ENCODE results near the gene MEG3.

The MEG3 gene

DNA sequence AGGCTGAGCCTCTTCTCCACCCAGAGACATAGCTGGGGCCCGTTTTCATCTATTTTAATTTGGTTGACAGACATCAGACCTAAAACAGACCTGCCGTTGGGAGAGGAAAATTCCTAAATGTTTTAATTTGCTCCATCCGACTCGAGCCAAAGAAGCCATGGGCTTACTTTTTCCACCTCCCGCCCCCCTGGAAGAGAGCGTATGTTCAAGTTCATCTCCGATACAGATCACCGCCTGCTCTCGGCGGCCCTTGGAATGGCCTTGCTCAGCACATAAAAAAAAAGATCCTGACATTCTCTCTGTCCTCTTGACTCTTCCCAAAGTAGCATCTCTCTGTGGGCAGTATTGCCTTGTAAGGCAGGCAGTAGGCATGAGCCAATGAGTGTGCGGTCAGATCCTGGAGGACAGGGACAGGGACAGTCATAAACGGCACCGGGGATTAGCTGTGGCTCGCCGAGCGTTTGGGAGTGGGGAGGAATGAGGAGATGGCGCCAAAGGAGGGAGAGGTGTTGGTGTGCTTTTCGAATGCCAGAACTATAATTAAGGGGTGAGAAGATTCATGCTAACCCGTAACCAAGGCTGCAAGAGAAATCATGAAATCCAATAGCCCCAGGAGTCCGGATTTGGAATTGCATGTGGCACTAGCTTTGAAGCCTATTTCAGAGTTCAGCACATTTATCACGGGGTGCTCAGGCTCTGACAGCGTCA is 47.9 kb upstream of the MEG3 start:
- TF ChIP-seq, protein P1, sequence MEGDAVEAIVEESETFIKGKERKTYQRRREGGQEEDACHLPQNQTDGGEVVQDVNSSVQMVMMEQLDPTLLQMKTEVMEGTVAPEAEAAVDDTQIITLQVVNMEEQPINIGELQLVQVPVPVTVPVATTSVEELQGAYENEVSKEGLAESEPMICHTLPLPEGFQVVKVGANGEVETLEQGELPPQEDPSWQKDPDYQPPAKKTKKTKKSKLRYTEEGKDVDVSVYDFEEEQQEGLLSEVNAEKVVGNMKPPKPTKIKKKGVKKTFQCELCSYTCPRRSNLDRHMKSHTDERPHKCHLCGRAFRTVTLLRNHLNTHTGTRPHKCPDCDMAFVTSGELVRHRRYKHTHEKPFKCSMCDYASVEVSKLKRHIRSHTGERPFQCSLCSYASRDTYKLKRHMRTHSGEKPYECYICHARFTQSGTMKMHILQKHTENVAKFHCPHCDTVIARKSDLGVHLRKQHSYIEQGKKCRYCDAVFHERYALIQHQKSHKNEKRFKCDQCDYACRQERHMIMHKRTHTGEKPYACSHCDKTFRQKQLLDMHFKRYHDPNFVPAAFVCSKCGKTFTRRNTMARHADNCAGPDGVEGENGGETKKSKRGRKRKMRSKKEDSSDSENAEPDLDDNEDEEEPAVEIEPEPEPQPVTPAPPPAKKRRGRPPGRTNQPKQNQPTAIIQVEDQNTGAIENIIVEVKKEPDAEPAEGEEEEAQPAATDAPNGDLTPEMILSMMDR (IDR thresholded peaks at IDR 0.05; ENCODE audit: low read depth, low read length, poor library complexity, severe bottlenecking), result no peak
- no peak for TF ChIP-seq EZH2phosphoT487 (IDR thresholded peaks at IDR 0.05; ENCODE audit: borderline replicate concordance, low read length)
- H3K4me2 ChIP-seq (ENCODE audit: low read length), result no peak overlapping the region
- no peaks in the 10 kb centered on the region for H3K4me1 ChIP-seq (ENCODE audit: control insufficient read depth, low read length)
- H4K20me1 ChIP-seq (ENCODE audit: control insufficient read depth, insufficient read depth, low read depth, low read length), result no peaks in the 10 kb centered on the region
- no peaks in the 10 kb centered on the region for H3F3A ChIP-seq (ENCODE audit: control insufficient read depth, insufficient read depth)
- no peak overlapping the region for H3K4me3 ChIP-seq (ENCODE audit: low read length)
- H3K27me3 ChIP-seq (ENCODE audit: control insufficient read depth, low read length), result no peaks in the 10 kb centered on the region
- no peaks in the 10 kb centered on the region for H3K9me2 ChIP-seq (replicated peaks; ENCODE audit: control insufficient read depth, low read length)
- H3K79me2 ChIP-seq (ENCODE audit: control insufficient read depth, low read length), result no peaks in the 10 kb centered on the region
- H3K36me3 ChIP-seq (ENCODE audit: control insufficient read depth, low read length), result no peaks in the 10 kb centered on the region
- no peaks in the 10 kb centered on the region for H3K9me3 ChIP-seq (ENCODE audit: control insufficient read depth, insufficient read depth, low read length)
- no peak overlapping the region for H3K27ac ChIP-seq (ENCODE audit: low read depth, low read length)

GRCh38 chr14:100778526-100778882 is 47.4 kb upstream of the MEG3 start:
- Histone ChIP-seq H3K27ac (ENCODE audit: low read depth, low read length) (no peak overlapping the region), H3K79me2 (ENCODE audit: control insufficient read depth, low read length) (no peaks in the 10 kb centered on the region), H3K4me3 (ENCODE audit: low read length) (no peak overlapping the region), H3K27me3 (ENCODE audit: control insufficient read depth, low read length) (no peaks in the 10 kb centered on the region), H4K20me1 (ENCODE audit: control insufficient read depth, insufficient read depth, low read depth, low read length) (no peaks in the 10 kb centered on the region), H3F3A (ENCODE audit: control insufficient read depth, insufficient read depth) (no peaks in the 10 kb centered on the region), H3K9me3 (ENCODE audit: control insufficient read depth, insufficient read depth, low read length) (no peaks in the 10 kb centered on the region), H3K9me2 (replicated peaks; ENCODE audit: control insufficient read depth, low read length) (no peaks in the 10 kb centered on the region), H3K4me1 (ENCODE audit: control insufficient read depth, low read length) (no peaks in the 10 kb centered on the region), H3K36me3 (ENCODE audit: control insufficient read depth, low read length) (no peaks in the 10 kb centered on the region), H3K4me2 (ENCODE audit: low read length) (no peak overlapping the region)
- TF ChIP-seq, protein P1 (IDR thresholded peaks at IDR 0.05; ENCODE audit: low read depth, low read length, poor library complexity, severe bottlenecking), result no peak
- TF ChIP-seq EZH2phosphoT487 (IDR thresholded peaks at IDR 0.05; ENCODE audit: borderline replicate concordance, low read length), result no peak

- no peaks in the 10 kb centered on the region for H3K36me3 ChIP-seq (ENCODE audit: control insufficient read depth, low read length)
Measured at GRCh38 chr14:100778951-100779690, 46.8 kb upstream of the MEG3 start.

DNA sequence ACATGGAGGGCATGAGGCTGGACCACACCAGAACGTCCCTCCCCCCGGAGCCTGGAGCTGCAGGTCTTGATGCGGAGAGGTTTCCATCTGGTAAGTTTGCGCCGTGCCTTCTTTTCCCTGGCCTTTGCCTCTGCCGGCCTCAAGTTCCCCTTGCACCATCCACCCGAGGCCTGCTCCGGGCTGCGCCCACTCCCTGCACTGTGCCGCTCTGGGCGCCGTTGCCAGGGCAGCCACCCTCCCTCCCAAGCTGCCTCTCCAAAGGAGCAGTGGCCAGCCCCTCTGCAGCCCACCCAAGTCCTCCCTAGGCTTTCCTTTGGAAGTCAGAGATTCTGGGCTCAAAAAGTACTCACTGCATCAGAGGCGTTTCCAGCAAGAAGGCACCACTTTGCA is 46.2 kb upstream of the MEG3 start:
- TF ChIP-seq EZH2phosphoT487 (IDR thresholded peaks at IDR 0.05; ENCODE audit: borderline replicate concordance, low read length), result no peak
- Histone ChIP-seq H3F3A (ENCODE audit: control insufficient read depth, insufficient read depth) (no peaks in the 10 kb centered on the region), H3K36me3 (ENCODE audit: control insufficient read depth, low read length) (no peaks in the 10 kb centered on the region)

More at GRCh38 chr14:100778951-100779690, 46.8 kb upstream of the MEG3 start:
- no peaks in the 10 kb centered on the region for H3K79me2 ChIP-seq (ENCODE audit: control insufficient read depth, low read length)
- no peak overlapping the region for H3K27ac ChIP-seq (ENCODE audit: low read depth, low read length)
- H3F3A ChIP-seq (ENCODE audit: control insufficient read depth, insufficient read depth), result no peaks in the 10 kb centered on the region
- no peaks in the 10 kb centered on the region for H3K4me1 ChIP-seq (ENCODE audit: control insufficient read depth, low read length)
- H3K4me3 ChIP-seq (ENCODE audit: low read length), result no peak overlapping the region
- no peaks in the 10 kb centered on the region for H3K9me2 ChIP-seq (replicated peaks; ENCODE audit: control insufficient read depth, low read length)
- H3K4me2 ChIP-seq (ENCODE audit: low read length), result no peak overlapping the region
- TF ChIP-seq EZH2phosphoT487 (IDR thresholded peaks at IDR 0.05; ENCODE audit: borderline replicate concordance, low read length), result no peak
- H4K20me1 ChIP-seq (ENCODE audit: control insufficient read depth, insufficient read depth, low read depth, low read length), result no peaks in the 10 kb centered on the region
- no peaks in the 10 kb centered on the region for H3K9me3 ChIP-seq (ENCODE audit: control insufficient read depth, insufficient read depth, low read length)
- no peaks in the 10 kb centered on the region for H3K27me3 ChIP-seq (ENCODE audit: control insufficient read depth, low read length)

More for the DNA sequence above, 46.2 kb upstream of the MEG3 start:
- Histone ChIP-seq H3K79me2 (ENCODE audit: control insufficient read depth, low read length) (no peaks in the 10 kb centered on the region), H4K20me1 (ENCODE audit: control insufficient read depth, insufficient read depth, low read depth, low read length) (no peaks in the 10 kb centered on the region), H3K4me2 (ENCODE audit: low read length) (no peak overlapping the region), H3K9me2 (replicated peaks; ENCODE audit: control insufficient read depth, low read length) (no peaks in the 10 kb centered on the region), H3K4me1 (ENCODE audit: control insufficient read depth, low read length) (no peaks in the 10 kb centered on the region), H3K27me3 (ENCODE audit: control insufficient read depth, low read length) (no peaks in the 10 kb centered on the region), H3K27ac (ENCODE audit: low read depth, low read length) (no peak overlapping the region), H3K4me3 (ENCODE audit: low read length) (no peak overlapping the region), H3K9me3 (ENCODE audit: control insufficient read depth, insufficient read depth, low read length) (no peaks in the 10 kb centered on the region)

Data from DOHH2 (cell line).